Mucosa of stomach (tissue), 1 donor: ENCODE results near the gene CPM.

Experiments
- H3K27me3 ChIP-seq: one replicate; pipeline ENCODE4 v1.7.0; 2013; ENCODE audit warnings: mild to moderate bottlenecking, low read length; ENCODE audit not compliant: control insufficient read depth, insufficient read depth
- H3K36me3 ChIP-seq: one replicate; pipeline ENCODE4 v1.7.0; 2013; ENCODE audit warnings: low read length; ENCODE audit not compliant: control insufficient read depth, insufficient read depth
- H3K4me1 ChIP-seq: one replicate; pipeline ENCODE4 v1.7.0; 2013; ENCODE audit warnings: mild to moderate bottlenecking, low read length; ENCODE audit not compliant: control insufficient read depth, insufficient read depth
- H3K4me3 ChIP-seq: one replicate; pipeline ENCODE4 v1.7.0; 2013; ENCODE audit warnings: low read length
- H3K9ac ChIP-seq: one replicate; pipeline ENCODE4 v1.7.0; 2013; ENCODE audit warnings: mild to moderate bottlenecking, low read length, moderate library complexity
- H3K9me3 ChIP-seq: one replicate; pipeline ENCODE4 v1.7.0; 2013; ENCODE audit warnings: mild to moderate bottlenecking, low read length, moderate library complexity; ENCODE audit not compliant: control insufficient read depth
- donor health status: Pancreatic carcinoma.

Gene CPM

DNA sequence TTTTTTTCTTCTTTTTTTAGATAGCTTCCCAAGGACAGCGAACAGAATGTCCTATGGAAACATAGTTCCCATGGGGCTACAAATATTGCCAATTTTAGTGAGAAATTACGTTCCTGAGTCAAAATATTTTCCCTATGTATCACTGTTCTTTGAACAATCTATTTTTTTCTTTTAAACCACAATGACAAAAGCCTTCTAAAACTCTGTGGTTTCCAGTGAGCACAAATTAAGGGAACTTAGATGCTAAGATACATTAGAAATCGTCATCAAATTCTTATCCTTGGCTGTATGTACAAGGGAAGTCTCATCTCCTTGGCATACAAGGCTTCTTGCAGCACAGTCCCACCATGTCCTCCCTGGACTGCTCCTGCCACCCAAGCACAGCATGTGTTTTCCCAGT lies 17.9 kb downstream of the CPM start:
- H3K9me3 ChIP-seq: no peaks in the 10 kb centered on the region

DNA sequence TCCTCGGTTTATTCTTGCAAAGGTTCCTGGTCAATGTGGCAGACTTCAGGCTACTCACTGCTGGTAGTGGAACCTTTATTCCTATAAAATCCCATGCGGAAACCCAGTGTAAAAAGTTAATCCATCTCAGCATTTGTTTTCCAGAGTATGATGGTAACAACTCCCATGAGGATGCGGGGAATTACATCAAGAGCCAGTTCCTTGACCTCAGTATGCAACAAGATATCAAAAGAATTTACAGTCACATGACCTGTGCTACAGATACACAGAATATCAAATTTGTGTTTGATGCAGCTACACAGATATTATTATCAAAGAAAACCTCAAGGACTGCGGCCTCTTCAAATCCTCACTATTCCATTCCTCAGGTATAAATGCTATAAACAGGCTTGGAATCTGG lies 19.3 kb downstream of the CPM start:
- H3K9ac ChIP-seq: no peak overlapping the region
- no peak overlapping the region for H3K4me3 ChIP-seq
- H3K9me3 ChIP-seq: no peaks in the 10 kb centered on the region
- no peaks in the 10 kb centered on the region for H3K4me1 ChIP-seq
- H3K36me3 ChIP-seq: no peaks in the 10 kb centered on the region
- no peaks in the 10 kb centered on the region for H3K27me3 ChIP-seq

More for the DNA sequence above, 17.9 kb downstream of the CPM start:
- Histone ChIP-seq H3K36me3 (no peaks in the 10 kb centered on the region), H3K9ac (no peak overlapping the region), H3K27me3 (no peaks in the 10 kb centered on the region), H3K4me1 (no peaks in the 10 kb centered on the region), H3K4me3 (no peak overlapping the region)

DNA sequence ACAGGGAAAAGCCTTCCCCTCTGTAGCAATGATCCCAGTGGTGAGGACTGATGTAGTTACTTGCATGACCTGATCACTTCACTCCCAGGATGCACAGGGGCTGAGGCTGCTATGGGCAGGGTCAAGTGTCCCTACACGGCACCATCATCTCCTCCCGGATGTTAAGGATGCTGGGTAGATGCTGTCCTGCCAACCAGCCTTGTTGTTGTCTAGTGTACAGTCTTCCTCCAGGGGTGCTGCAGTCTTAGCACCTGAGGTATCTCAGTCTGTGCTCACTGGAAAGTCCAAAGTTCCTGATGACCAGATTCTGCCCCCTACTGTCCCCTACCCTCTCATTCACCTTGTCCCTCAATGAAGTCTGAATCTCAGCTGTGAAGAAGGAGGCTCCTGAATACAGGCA lies 20.1 kb downstream of the CPM start:
- Histone ChIP-seq H3K9me3 (no peaks in the 10 kb centered on the region), H3K36me3 (no peaks in the 10 kb centered on the region), H3K27me3 (no peaks in the 10 kb centered on the region), H3K4me1 (no peaks in the 10 kb centered on the region), H3K4me3 (no peak overlapping the region), H3K9ac (no peak overlapping the region)

DNA sequence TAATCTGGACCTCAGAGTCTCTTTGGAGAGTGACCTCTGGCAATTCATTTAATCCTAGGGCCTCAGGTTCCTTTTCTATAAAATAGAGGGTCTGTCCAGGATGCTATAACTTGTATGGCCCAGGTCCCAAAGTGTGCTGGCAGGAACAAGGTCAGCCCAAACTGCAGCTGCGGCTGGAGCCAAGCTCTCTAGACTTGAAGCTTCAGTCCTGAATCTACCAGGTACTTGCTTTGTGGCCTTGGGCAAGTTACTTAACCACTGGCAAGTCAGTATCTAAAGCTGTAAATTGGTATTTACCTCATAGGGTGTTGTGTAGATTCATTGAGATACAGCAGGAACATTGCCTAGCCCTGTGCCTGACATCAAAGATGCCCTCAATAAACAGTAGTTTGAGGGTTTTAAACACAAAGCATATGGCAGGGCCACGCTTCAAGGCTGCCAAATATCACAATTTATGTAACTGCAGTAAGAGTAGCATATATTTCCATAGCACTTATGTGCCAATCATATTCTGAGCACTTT lies 21.7 kb downstream of the CPM start:
- Histone ChIP-seq H3K9ac (no peak overlapping the region), H3K27me3 (no peaks in the 10 kb centered on the region), H3K4me3 (no peak overlapping the region), H3K36me3 (no peaks in the 10 kb centered on the region), H3K4me1 (no peaks in the 10 kb centered on the region), H3K9me3 (no peaks in the 10 kb centered on the region)

DNA sequence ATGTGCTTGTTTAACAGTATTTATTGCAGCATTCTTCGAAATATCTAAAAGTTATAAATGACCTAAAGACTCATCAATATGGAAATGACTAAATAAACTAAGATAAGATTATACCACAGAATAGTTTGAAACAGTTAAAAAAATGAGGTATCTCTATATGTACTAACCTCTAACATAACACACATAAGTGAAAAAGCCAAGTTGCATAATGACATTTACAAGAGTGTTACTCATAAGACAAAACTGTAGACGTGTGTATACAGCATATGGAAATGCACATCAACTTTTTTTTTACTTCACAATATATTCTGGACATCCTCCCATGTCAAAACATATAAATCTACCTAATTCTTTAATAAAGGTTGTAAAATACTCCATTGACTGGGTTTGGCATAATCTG lies 22.8 kb downstream of the CPM start:
- no peaks in the 10 kb centered on the region for H3K9me3 ChIP-seq
- no peaks in the 10 kb centered on the region for H3K27me3 ChIP-seq
- H3K36me3 ChIP-seq: no peaks in the 10 kb centered on the region
- H3K9ac ChIP-seq: no peak overlapping the region
- no peak overlapping the region for H3K4me3 ChIP-seq
- H3K4me1 ChIP-seq: no peaks in the 10 kb centered on the region

DNA sequence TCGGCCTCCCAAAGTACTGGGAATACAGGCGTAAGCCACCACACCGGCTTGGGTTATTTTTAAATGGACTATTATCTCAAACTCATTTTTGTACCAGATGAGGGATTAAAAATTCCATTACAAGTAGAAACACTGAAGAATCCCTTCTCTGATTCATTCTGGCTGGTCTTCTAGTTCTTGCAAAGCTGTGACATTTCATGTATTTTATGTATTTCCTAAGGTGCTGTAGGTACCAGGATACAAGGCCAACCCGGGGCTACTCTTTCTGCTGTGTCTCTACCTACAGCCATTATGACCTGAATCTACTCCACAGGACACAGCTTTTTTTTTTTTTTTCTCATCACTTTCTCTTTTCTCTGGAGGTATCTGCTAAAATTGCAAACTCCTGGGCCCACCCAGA lies 24.9 kb downstream of the CPM start:
- H3K27me3 ChIP-seq: no peaks in the 10 kb centered on the region
- no peak overlapping the region for H3K9ac ChIP-seq
- no peaks in the 10 kb centered on the region for H3K4me1 ChIP-seq
- H3K4me3 ChIP-seq: no peak overlapping the region
- H3K36me3 ChIP-seq: no peaks in the 10 kb centered on the region
- H3K9me3 ChIP-seq: no peaks in the 10 kb centered on the region

DNA sequence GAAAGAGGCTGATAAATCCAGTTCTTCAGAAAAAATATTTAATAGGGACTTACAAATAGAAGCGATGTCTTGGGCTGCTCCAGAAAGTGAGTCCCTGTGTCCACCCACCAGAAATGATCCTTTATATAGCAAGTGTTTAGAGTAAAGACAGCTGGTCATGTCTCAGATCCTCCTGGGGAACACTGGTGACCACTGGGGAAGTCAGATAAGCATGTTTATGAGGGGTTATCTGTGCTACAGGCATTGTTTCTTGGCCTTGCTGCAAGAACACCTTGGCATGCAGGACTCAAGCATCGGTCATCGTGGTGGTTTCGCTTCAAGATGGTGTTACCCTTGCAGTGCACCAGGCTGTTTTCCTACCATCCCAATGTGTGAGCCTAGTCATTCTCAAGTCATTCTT lies 27.2 kb downstream of the CPM start:
- no peak overlapping the region for H3K9ac ChIP-seq
- H3K36me3 ChIP-seq: no peaks in the 10 kb centered on the region
- H3K4me1 ChIP-seq: no peaks in the 10 kb centered on the region
- H3K27me3 ChIP-seq: no peaks in the 10 kb centered on the region
- no peak overlapping the region for H3K4me3 ChIP-seq
- no peaks in the 10 kb centered on the region for H3K9me3 ChIP-seq

DNA sequence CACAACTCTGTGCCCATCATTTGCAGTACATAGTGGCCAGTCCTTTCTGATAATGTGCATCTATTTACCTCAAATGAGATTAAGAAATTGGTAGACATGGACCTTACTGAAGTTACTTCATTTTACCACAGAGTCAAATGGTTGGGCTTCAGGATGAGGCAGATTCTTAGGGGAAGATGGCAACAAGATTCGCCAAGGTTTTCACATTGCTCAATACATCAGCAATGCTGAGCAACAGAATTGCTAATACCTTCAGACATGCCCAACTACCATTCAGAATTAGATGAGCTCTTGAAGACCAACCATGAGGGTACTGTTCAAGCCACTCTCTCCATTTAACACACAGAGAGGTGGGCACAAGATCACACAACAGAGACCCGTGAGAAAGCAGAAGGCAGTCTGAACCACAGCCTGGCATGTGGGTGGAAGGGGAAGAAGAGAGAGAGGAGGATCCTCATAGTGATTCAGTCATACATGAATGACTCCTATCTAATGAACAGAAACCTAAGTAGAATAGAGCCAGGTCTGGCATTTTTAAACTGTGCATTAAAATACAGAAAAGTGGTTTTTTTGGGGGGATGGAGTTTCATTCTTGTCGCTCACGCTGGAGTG lies 28.5 kb downstream of the CPM start:
- Histone ChIP-seq H3K9ac (no peak overlapping the region), H3K4me3 (no peak overlapping the region), H3K4me1 (no peaks in the 10 kb centered on the region), H3K9me3 (no peaks in the 10 kb centered on the region), H3K36me3 (no peaks in the 10 kb centered on the region), H3K27me3 (no peaks in the 10 kb centered on the region)

DNA sequence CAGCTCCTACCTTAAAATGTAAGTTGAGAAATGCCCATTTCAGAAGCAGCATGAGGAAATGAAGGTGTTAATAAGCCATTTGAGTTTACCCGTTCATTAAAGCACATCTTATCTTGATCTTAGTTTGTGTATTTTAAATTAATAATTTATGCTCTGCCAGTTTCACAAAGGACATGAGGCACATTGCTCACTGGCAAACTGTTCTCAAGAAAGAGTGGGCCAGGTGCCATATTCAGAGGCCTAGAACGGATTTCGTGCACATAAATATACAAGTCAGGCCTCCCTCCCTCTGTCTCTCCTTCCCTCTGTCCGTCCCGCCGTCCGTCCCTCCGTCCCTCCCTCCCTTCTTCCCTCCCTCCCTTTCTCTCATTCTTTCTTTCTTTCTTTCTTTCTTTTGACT lies 29.5 kb downstream of the CPM start:
- no peaks in the 10 kb centered on the region for H3K36me3 ChIP-seq
- H3K9ac ChIP-seq: no peak overlapping the region
- H3K4me1 ChIP-seq: no peaks in the 10 kb centered on the region
- no peaks in the 10 kb centered on the region for H3K27me3 ChIP-seq
- no peak overlapping the region for H3K4me3 ChIP-seq
- no peaks in the 10 kb centered on the region for H3K9me3 ChIP-seq

DNA sequence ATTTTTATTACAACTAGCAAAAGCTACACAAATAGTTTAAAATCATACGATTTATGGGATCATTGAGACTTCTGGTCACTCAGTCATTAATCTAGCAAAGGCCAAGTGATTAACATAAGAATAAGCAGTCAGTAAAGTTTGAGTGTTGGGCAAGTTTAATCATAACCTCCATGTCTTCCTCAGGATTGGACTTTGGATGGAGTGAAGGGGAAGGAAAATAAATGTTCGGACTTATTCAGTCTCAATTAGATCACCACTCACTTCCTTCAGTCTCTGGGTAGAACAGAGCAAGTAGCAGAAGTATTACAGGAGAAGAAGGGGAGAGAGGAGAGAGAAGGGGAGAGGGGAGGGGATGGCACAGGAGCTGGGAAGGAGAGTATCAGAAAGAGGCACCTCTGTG lies 31.4 kb downstream of the CPM start:
- H3K27me3 ChIP-seq: no peaks in the 10 kb centered on the region
- no peaks in the 10 kb centered on the region for H3K36me3 ChIP-seq
- H3K4me3 ChIP-seq: no peak overlapping the region
- H3K9me3 ChIP-seq: no peaks in the 10 kb centered on the region
- H3K9ac ChIP-seq: no peak overlapping the region
- H3K4me1 ChIP-seq: no peaks in the 10 kb centered on the region

DNA sequence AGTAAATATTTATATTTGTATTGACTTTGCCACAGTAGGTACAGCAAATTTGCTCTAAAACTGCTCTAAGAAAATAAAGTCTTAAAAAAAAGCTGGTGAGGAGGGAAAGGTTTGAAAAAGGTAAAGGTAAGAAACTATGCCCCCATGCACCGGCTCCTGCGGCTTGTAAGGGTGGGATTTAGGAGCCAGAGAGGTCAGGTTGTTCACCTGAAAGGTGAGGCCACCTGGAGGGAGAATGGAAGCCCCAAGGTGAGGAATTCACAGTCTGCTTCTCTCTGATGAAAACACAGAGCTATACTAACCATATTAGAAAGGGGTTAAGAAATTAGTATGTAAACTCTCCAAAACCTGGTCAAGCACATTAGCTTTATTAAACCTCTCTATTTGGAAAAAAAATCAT lies 31.8 kb downstream of the CPM start:
- no peaks in the 10 kb centered on the region for H3K9me3 ChIP-seq
- H3K4me3 ChIP-seq: no peak overlapping the region
- no peaks in the 10 kb centered on the region for H3K27me3 ChIP-seq
- H3K9ac ChIP-seq: no peak overlapping the region
- no peaks in the 10 kb centered on the region for H3K4me1 ChIP-seq
- H3K36me3 ChIP-seq: no peaks in the 10 kb centered on the region

DNA sequence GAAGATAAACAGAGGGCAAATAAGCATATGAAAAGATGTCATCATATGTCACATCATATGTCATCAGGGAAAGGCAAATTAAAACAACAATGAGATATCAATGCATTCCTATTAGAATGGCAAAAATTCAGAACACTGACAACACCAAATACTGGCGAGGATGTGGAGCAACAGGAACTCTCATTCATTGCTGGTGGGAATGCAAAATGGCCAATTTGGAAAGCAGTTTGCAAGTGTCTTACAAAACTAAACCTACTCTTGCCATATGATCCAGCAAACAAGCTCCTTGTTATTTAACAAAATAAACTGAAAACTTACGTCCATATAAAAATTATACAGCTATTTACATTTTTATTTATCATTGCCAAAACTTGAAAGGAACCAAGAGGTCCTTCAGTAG lies 32.7 kb downstream of the CPM start:
- Histone ChIP-seq H3K4me3 (no peak overlapping the region), H3K27me3 (no peaks in the 10 kb centered on the region), H3K9me3 (no peaks in the 10 kb centered on the region), H3K4me1 (no peaks in the 10 kb centered on the region), H3K36me3 (no peaks in the 10 kb centered on the region), H3K9ac (no peak overlapping the region)

DNA sequence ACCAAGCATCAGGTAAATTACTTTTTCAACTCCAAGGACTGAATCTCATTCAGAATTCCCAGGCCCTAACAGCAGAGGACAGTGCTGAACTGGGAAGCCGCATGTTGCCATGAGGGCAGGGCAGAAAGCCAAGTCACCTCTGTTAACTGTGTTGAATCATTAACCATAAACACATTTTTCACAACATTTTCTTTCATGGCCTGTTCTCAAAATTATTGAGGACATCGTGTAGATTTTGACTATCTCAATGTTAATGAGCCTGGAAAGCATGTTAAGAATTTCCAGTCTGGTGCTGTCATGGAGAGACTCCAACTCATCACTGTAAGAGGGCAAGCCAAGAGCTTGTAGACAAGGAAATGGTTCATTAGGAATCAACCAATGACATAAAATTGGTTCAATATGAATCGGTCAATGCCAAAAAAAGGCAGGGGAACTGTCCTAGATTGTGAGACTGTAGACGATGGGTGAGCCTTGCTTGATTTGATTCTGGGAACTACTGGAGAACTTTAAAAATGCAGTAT lies 33.7 kb downstream of the CPM start:
- H3K27me3 ChIP-seq: no peaks in the 10 kb centered on the region
- H3K9ac ChIP-seq: no peak overlapping the region
- no peaks in the 10 kb centered on the region for H3K4me1 ChIP-seq
- no peak overlapping the region for H3K4me3 ChIP-seq
- H3K9me3 ChIP-seq: no peaks in the 10 kb centered on the region
- no peaks in the 10 kb centered on the region for H3K36me3 ChIP-seq
